MCF 10A (cell line): ENCODE data around the gene FAM180A. TPM values are rescaled to one million over a fixed set of nuclear protein-coding genes. Genes with fewer than 3 reads are reported as not detected.

Experiments
- BruUV-seq: library from RNA; stranded (reverse); fragments of 400-500 nt; replicated peaks from 2 replicates; lab custom pipeline; 2021; lab: Mats Ljungman, UMichigan
- CTCF ChIA-PET: fragments of 300-600 bp; sonication (Branson Sonifier 250); formaldehyde crosslinking; extraction: SDS; loops from one replicate; lab custom pipeline; 2021; ENCODE audit warnings: antibody characterized with exemption, inconsistent platforms; lab: Yijun Ruan, JAX
- POLR2A ChIA-PET: fragments of 300-600, 350-650 bp; sonication (Branson Sonifier 250); formaldehyde crosslinking; extraction: SDS; loops from one replicate; lab custom pipeline; 2020; ENCODE audit warnings: antibody characterized with exemption, inconsistent platforms; lab: Yijun Ruan, JAX
- DNase-seq: peaks from one replicate; pipeline ENCODE4 v3.0.0-alpha.2; 2018; ENCODE audit not compliant: unreplicated experiment
- H3K27ac Mint-ChIP-seq: one replicate; pipeline ENCODE4 v1.8.0; 2022; ENCODE audit warnings: mild to moderate bottlenecking, low read depth, mixed read lengths; ENCODE audit not compliant: unreplicated experiment
- H3K27me3 Mint-ChIP-seq: one replicate; pipeline ENCODE4 v1.8.0; 2022; ENCODE audit warnings: mixed read lengths; ENCODE audit not compliant: insufficient read depth, unreplicated experiment
- H3K36me3 Mint-ChIP-seq: one replicate; pipeline ENCODE4 v1.8.0; 2022; ENCODE audit warnings: mild to moderate bottlenecking, moderate library complexity, mixed read lengths; ENCODE audit not compliant: insufficient read depth, unreplicated experiment
- H3K4me1 Mint-ChIP-seq: one replicate; pipeline ENCODE4 v1.8.0; 2022; ENCODE audit warnings: mixed read lengths; ENCODE audit not compliant: insufficient read depth, unreplicated experiment
- H3K4me3 Mint-ChIP-seq: one replicate; pipeline ENCODE4 v1.8.0; 2022; ENCODE audit warnings: mild to moderate bottlenecking, moderate library complexity, mixed read lengths; ENCODE audit not compliant: unreplicated experiment
- H3K9me3 Mint-ChIP-seq: one replicate; pipeline ENCODE4 v1.8.0; 2022; ENCODE audit warnings: mixed read lengths; ENCODE audit not compliant: unreplicated experiment
- CTCF ChIP-seq: fragments of 200-600 bp; IDR thresholded peaks from one replicate; pipeline ENCODE4 v1.8.0; 2022; ENCODE audit warnings: antibody characterized with exemption, mild to moderate bottlenecking; ENCODE audit not compliant: unreplicated experiment
- intact Hi-C: fragments of 100-400 bp; cut with micrococcal nuclease; formaldehyde crosslinking; loops from 2 replicates; pipeline ENCODE4 v1.14.1; 2022
- total RNA-seq: library from RNA; stranded (reverse); gene quantifications from 2 replicates; pipeline ENCODE4 v1.2.3, GENCODE V29; 2022

The FAM180A gene
- total RNA-seq, 1 experiment from 2014 or later, result not detected

- intact Hi-C loops, result no loop called here
- Mint-ChIP-seq H3K27ac (peak overlapping the region; percentile 67), H3K4me1 (peaks cover 18% of the 10 kb centered on the region), H3K9me3 (no peaks in the 10 kb centered on the region), H3K36me3 (no peaks in the 10 kb centered on the region), H3K4me3 (no peak overlapping the region), H3K27me3 (no peaks in the 10 kb centered on the region)
- ChIA-PET POLR2A (interaction anchor here (0.8 to 2.8 kb wide), 7 partner anchors 8 to 44 kb away, joined by 3 to 12 read pairs (median 6); partner anchors contain the start of gene STMP1), CTCF (interaction anchor here (0.8 to 3.0 kb wide), 5 partner anchors 25 to 92 kb away, joined by 3 to 33 read pairs (median 4); partner anchors contain the start of gene STMP1)
- DNase-seq, result peak; percentile 81
- TF ChIP-seq CTCF, result no peak
- BruUV-seq, result no TSS peak
Observed at GRCh38 chr7:135706038-135706742, 42.4 kb downstream of the FAM180A start.

GRCh38 chr7:135704698-135705097, 43.9 kb downstream of the FAM180A start:
- Mint-ChIP-seq H3K27ac (no peak overlapping the region), H3K27me3 (no peaks in the 10 kb centered on the region), H3K4me1 (peaks cover 18% of the 10 kb centered on the region), H3K9me3 (no peaks in the 10 kb centered on the region), H3K4me3 (no peak overlapping the region), H3K36me3 (no peaks in the 10 kb centered on the region)
- no TSS peak for BruUV-seq
- ChIA-PET POLR2A (interaction anchor here (0.7 to 1.0 kb wide), 2 partner anchors 9 to 292 kb away, joined by 3 to 4 read pairs; no protein-coding TSS in a partner anchor), CTCF (interaction anchor here (0.5 to 1.4 kb wide), 6 partner anchors 9 to 534 kb away, joined by 3 to 4 read pairs (median 3); no protein-coding TSS in a partner anchor)
- DNase-seq, result no peak
- intact Hi-C loops, result no loop called here
- no peak for TF ChIP-seq CTCF

- no TSS peak for BruUV-seq
- no peak overlapping the region for H3K4me3 Mint-ChIP-seq
- ChIA-PET POLR2A (interaction anchor here (0.7 to 1.0 kb wide), 2 partner anchors 9 to 292 kb away, joined by 3 to 4 read pairs; no protein-coding TSS in a partner anchor), CTCF (interaction anchor here (0.6 to 1.4 kb wide), 3 partner anchors 8 to 533 kb away, joined by 3 read pairs; no protein-coding TSS in a partner anchor)
- no peak overlapping the region for H3K27ac Mint-ChIP-seq
- DNase-seq, result no peak
- no peaks in the 10 kb centered on the region for H3K27me3 Mint-ChIP-seq
- no peaks in the 10 kb centered on the region for H3K36me3 Mint-ChIP-seq
- H3K9me3 Mint-ChIP-seq, result no peaks in the 10 kb centered on the region
- peaks cover 18% of the 10 kb centered on the region for H3K4me1 Mint-ChIP-seq
- intact Hi-C loops, result no loop called here
- TF ChIP-seq CTCF, result peak; percentile 12
Observed at GRCh38 chr7:135704074-135704473, 44.5 kb downstream of the FAM180A start.
